Right renal cortex interstitium (tissue), 3 donors: ENCODE data around the gene CRYBA4. TPM values are rescaled to one million over a fixed set of nuclear protein-coding genes. Genes with fewer than 3 reads are reported as not detected.

ENCODE experiments used
- DNase-seq, 3 donors: peaks; one replicate each; pipeline ENCODE4 v3.0.0-alpha.2; 2013; ENCODE audit warnings: low read depth in 3 of 3, low spot score in 2 of 3
- polyA plus RNA-seq, 3 donors: library from polyadenylated mRNA; unstranded; fragments of 120-200 nt; gene quantifications; one replicate each; pipeline ENCODE4 v1.2.1, GENCODE V29; 2013; ENCODE audit not compliant: insufficient read length in 3 of 3

The CRYBA4 gene
- polyA plus RNA-seq, 3 donors, result not detected

- DNase-seq, result no peak
Observed at GRCh38 chr22:26620197-26620596, 1.6 kb upstream of the CRYBA4 start.

- no peak for DNase-seq
Observed at GRCh38 chr22:26623984-26624383, 2.2 kb downstream of the CRYBA4 start.

- no peak for DNase-seq
Observed at GRCh38 chr22:26624803-26625202, 3.0 kb downstream of the CRYBA4 start.

GRCh38 chr22:26629988-26630761 is 8.4 kb downstream of the CRYBA4 start:
- no peak for DNase-seq

GRCh38 chr22:26631282-26631681 is 9.5 kb downstream of the CRYBA4 start:
- no peak for DNase-seq

- DNase-seq, result no peak
Observed at GRCh38 chr22:26632422-26633155, 10.8 kb downstream of the CRYBA4 start.

- DNase-seq, result no peak
Observed at GRCh38 chr22:26634189-26634588, 12.4 kb downstream of the CRYBA4 start.

- DNase-seq, result no peak
Observed at GRCh38 chr22:26635117-26635516, 13.4 kb downstream of the CRYBA4 start.

- no peak for DNase-seq
Observed at GRCh38 chr22:26636296-26636695, 14.5 kb downstream of the CRYBA4 start.

GRCh38 chr22:26642465-26643417 is 21.0 kb downstream of the CRYBA4 start:
- DNase-seq, result no peak

GRCh38 chr22:26643418-26644100 is 21.8 kb downstream of the CRYBA4 start:
- no peak for DNase-seq

GRCh38 chr22:26646158-26646557 is 24.4 kb downstream of the CRYBA4 start:
- no peak for DNase-seq

- DNase-seq, result no peak
Observed at GRCh38 chr22:26648011-26648497, 26.3 kb downstream of the CRYBA4 start.

GRCh38 chr22:26648528-26649388 is 27.0 kb downstream of the CRYBA4 start:
- no peak for DNase-seq

- DNase-seq, result no peak
Observed at GRCh38 chr22:26650722-26651421, 29.1 kb downstream of the CRYBA4 start.

- no peak for DNase-seq
Observed at GRCh38 chr22:26651815-26652214, 30.1 kb downstream of the CRYBA4 start.

- no peak for DNase-seq
Observed at GRCh38 chr22:26656891-26657851, 35.4 kb downstream of the CRYBA4 start, which contains the start of gene MIAT. TSS of gene MIAT (plus strand) at chr22:26657588.
